GM21528 (cell line): ENCODE data around the gene DIS3L2.
"Not testable (repeated sequence)": the region's sequence is repeated elsewhere in the genome, so short reads cannot be mapped to it uniquely, and the experiment has no call there.

Experiments
- ATAC-seq: cut with Tn5 transposase; IDR thresholded peaks from one replicate; pipeline ENCODE4 v1.9.1; 2021; ENCODE audit warnings: mild to moderate bottlenecking, moderate library complexity; ENCODE audit not compliant: unreplicated experiment, low FRiP score

DIS3L2 gene

GRCh38 chr2:232376260-232376659 is 414.7 kb downstream of the DIS3L2 start:
- ATAC-seq, result no peak

- ATAC-seq, result no peak
These were observed 415.2 kb downstream of the DIS3L2 start for GRCh38 chr2:232376713-232377112.

GRCh38 chr2:232377319-232377718 is 415.8 kb downstream of the DIS3L2 start:
- ATAC-seq, result no peak

GRCh38 chr2:232377841-232378734 is 416.6 kb downstream of the DIS3L2 start:
- no peak for ATAC-seq

- ATAC-seq, result not testable (repeated sequence)
These were observed 417.2 kb downstream of the DIS3L2 start, which contains the start of gene ALPP for GRCh38 chr2:232378735-232379151. ALPP (plus strand) TSS chr2:232378751; CDS start chr2:232378803, 52 bp downstream.

GRCh38 chr2:232379610-232380590 is 418.4 kb downstream of the DIS3L2 start:
- ATAC-seq, result not testable (repeated sequence)

GRCh38 chr2:232381204-232382031 is 419.9 kb downstream of the DIS3L2 start:
- not testable (repeated sequence) for ATAC-seq

GRCh38 chr2:232382331-232383225 is 421.1 kb downstream of the DIS3L2 start:
- no peak for ATAC-seq

GRCh38 chr2:232384466-232384865 is 423.0 kb downstream of the DIS3L2 start:
- no peak for ATAC-seq

- not testable (repeated sequence) for ATAC-seq
These were observed 423.5 kb downstream of the DIS3L2 start for GRCh38 chr2:232385058-232385457.

GRCh38 chr2:232385660-232386489 is 424.4 kb downstream of the DIS3L2 start:
- no peak for ATAC-seq

- ATAC-seq, result no peak
These were observed 424.9 kb downstream of the DIS3L2 start for GRCh38 chr2:232386490-232386739.
